K562 (cell line): ENCODE measurements around the gene SELENOM. TPM values are rescaled to one million over a fixed set of nuclear protein-coding genes. Genes with fewer than 3 reads are reported as not detected.

Experiments used
- ATAC-seq: fragments of 200-7000 bp; cut with Tn5 transposase; 3 replicates; pipeline ENCODE4 v1.9.1; 2020; ENCODE audit warnings: moderate library complexity
- BruUV-seq: library from RNA; stranded (reverse); fragments of 400-500 nt; replicated peaks from 2 replicates; lab custom pipeline; 2021; lab: Mats Ljungman, UMichigan
- CTCF ChIA-PET: fragments of 300-600 bp; formaldehyde crosslinking; extraction: SDS; loops from one replicate; lab custom pipeline; 2021; ENCODE audit warnings: low intra/inter-chr PET ratio; lab: Yijun Ruan, JAX
- POLR2A ChIA-PET: fragments of 300-600, 350-650 bp; sonication (Branson Sonifier 250); formaldehyde crosslinking; extraction: SDS; loops from one replicate; lab custom pipeline; 2021; ENCODE audit warnings: antibody characterized with exemption, inconsistent platforms; lab: Yijun Ruan, JAX
- DNase-seq, 4 experiments: peaks; one replicate each; pipeline versions ENCODE4 v3.0.0 to v3.0.0-alpha.2; 2011 to 2018; ENCODE audit warnings: low spot score in 3 of 4, mixed read lengths in 3 of 4; ENCODE audit errors: extremely low read depth in 1 of 4
- FAIRE-seq: peaks from 2 replicates; lab custom pipeline; 2011; peaks lifted over from hg19 to GRCh38; lab: Jason Lieb, UNC
- H2AFZ ChIP-seq: 2 replicates; pipeline ENCODE4 v1.6.0; 2011; ENCODE audit warnings: low read depth, low read length, control low read depth, inconsistent platforms
- H3K27ac ChIP-seq: fragments of 200-600 bp; 3 replicates; pipeline ENCODE4 v1.8.0; 2011; ENCODE audit warnings: low read depth, mild to moderate bottlenecking, control low read depth, inconsistent platforms, low read length, moderate library complexity, mixed read lengths; ENCODE audit errors: extremely low read depth
- H3K27me3 ChIP-seq, 2 experiments: fragments of 300-600 bp in 1 of 2; 2 replicates in 1 of 2; 3 replicates in 1 of 2; pipeline versions ENCODE4 v1.6.0 to v1.8.0; 2011; ENCODE audit warnings: inconsistent platforms in 2 of 2, low read length in 2 of 2, mild to moderate bottlenecking in 1 of 2, mixed read lengths in 1 of 2, moderate library complexity in 1 of 2; ENCODE audit not compliant: control insufficient read depth in 2 of 2, insufficient read depth in 2 of 2
- H3K36me3 ChIP-seq: fragments of 300-600 bp; 3 replicates; pipeline ENCODE4 v1.8.0; 2011; ENCODE audit warnings: mild to moderate bottlenecking, low read length, inconsistent platforms; ENCODE audit not compliant: control insufficient read depth, insufficient read depth
- H3K4me1 ChIP-seq, 2 experiments: fragments of 200-600 bp in 1 of 2; replicated peaks in 1 of 2; 2 replicates in 1 of 2; 3 replicates in 1 of 2; pipeline versions ENCODE4 v1.5.1 to v1.8.0; 2011; ENCODE audit warnings: inconsistent platforms in 2 of 2, low read length in 2 of 2, mild to moderate bottlenecking in 1 of 2, mixed read lengths in 1 of 2, moderate library complexity in 1 of 2; ENCODE audit not compliant: control insufficient read depth in 2 of 2, insufficient read depth in 2 of 2
- H3K4me2 ChIP-seq: 2 replicates; pipeline ENCODE4 v1.6.1; 2011; ENCODE audit warnings: low read length, control low read depth, inconsistent platforms, mixed read lengths; ENCODE audit not compliant: insufficient read depth
- H3K4me3 ChIP-seq: fragments of 200-600 bp; sonication (generic), shearing (Covaris generic); 2 replicates; pipeline ENCODE4 v1.5.1; 2016; ENCODE audit warnings: control low read depth, inconsistent platforms
- H3K79me2 ChIP-seq: fragments of 200-600 bp; 3 replicates; pipeline ENCODE4 v1.8.0; 2011; ENCODE audit warnings: low read length, inconsistent platforms; ENCODE audit not compliant: control insufficient read depth, insufficient read depth
- H3K9ac ChIP-seq, 2 experiments: 2 replicates each; pipeline versions ENCODE4 v1.6.0 to v1.6.1; 2011; ENCODE audit warnings: low read depth in 2 of 2, low read length in 2 of 2, control low read depth in 1 of 2, inconsistent platforms in 1 of 2, mild to moderate bottlenecking in 1 of 2, mixed read lengths in 1 of 2; ENCODE audit not compliant: insufficient read depth in 1 of 2
- H3K9me1 ChIP-seq: one replicate; pipeline ENCODE4 v1.6.0; 2011; ENCODE audit warnings: inconsistent platforms, mild to moderate bottlenecking, low read length, moderate library complexity; ENCODE audit not compliant: control insufficient read depth, insufficient read depth
- H3K9me3 ChIP-seq: replicated peaks from 2 replicates; pipeline ENCODE4 v1.5.1; 2011; ENCODE audit warnings: low read depth, low read length, inconsistent platforms; ENCODE audit not compliant: control insufficient read depth, insufficient read depth
- H4K20me1 ChIP-seq: replicated peaks from 2 replicates; pipeline ENCODE4 v1.6.1; 2011; ENCODE audit warnings: low read length, inconsistent platforms, mixed read lengths; ENCODE audit not compliant: control insufficient read depth, insufficient read depth
- BCOR ChIP-seq: fragments of 450-650 bp; IDR thresholded peaks from 2 replicates; pipeline ENCODE4 v1.6.1; 2016
- EP400 ChIP-seq: fragments of 450-650 bp; IDR thresholded peaks from 2 replicates; pipeline ENCODE4 v1.6.1; 2017; ENCODE audit warnings: antibody characterized with exemption, mild to moderate bottlenecking, moderate library complexity
- FOXK1 ChIP-seq: sonication (generic); formaldehyde crosslinking; IDR thresholded peaks from 2 replicates; pipeline ENCODE4 v1.8.0; 2022; ENCODE audit warnings: missing genetic modification reagents, mild to moderate bottlenecking, borderline replicate concordance
- GATAD2B ChIP-seq: fragments of 450-650 bp; IDR thresholded peaks from 2 replicates; pipeline ENCODE4 v1.6.1; 2017; ENCODE audit warnings: mild to moderate bottlenecking, borderline replicate concordance
- HIVEP1 ChIP-seq: fragments of 250-450 bp; sonication (Bioruptor Pico); IDR thresholded peaks from 2 replicates; pipeline ENCODE4 v1.4.0; 2020; ENCODE audit warnings: mild to moderate bottlenecking
- L3MBTL2 ChIP-seq: fragments of 450-650 bp; IDR thresholded peaks from 2 replicates; pipeline ENCODE4 v1.6.1; 2016; ENCODE audit warnings: mild to moderate bottlenecking, moderate library complexity
- MCM3 ChIP-seq: fragments of 450-650 bp; IDR thresholded peaks from 2 replicates; pipeline ENCODE4 v1.6.1; 2016
- MTA1 ChIP-seq: fragments of 450-650 bp; IDR thresholded peaks from 2 replicates; pipeline ENCODE4 v1.6.1; 2017; ENCODE audit warnings: borderline replicate concordance
- PCBP2 ChIP-seq: fragments of 200-400 bp; formaldehyde crosslinking; IDR thresholded peaks from 2 replicates; pipeline ENCODE4 v1.6.1; 2018; ENCODE audit warnings: low read length, low read depth, mild to moderate bottlenecking, moderate library complexity; ENCODE audit not compliant: poor library complexity, severe bottlenecking
- RBM14 ChIP-seq: fragments of 200-400 bp; formaldehyde crosslinking; IDR thresholded peaks from 2 replicates; pipeline ENCODE4 v1.6.1; 2018; ENCODE audit warnings: low read depth, mild to moderate bottlenecking, low read length, moderate library complexity, borderline replicate concordance; ENCODE audit not compliant: insufficient read depth
- SMC3 ChIP-seq: conservative IDR thresholded peaks from 2 replicates; pipeline ENCODE4 v1.6.1; 2011; ENCODE audit warnings: low read depth, low read length, improper control_type of control experiment; ENCODE audit not compliant: insufficient read depth
- STAT5A ChIP-seq: IDR thresholded peaks from 2 replicates; pipeline ENCODE4 v1.6.1; 2012; ENCODE audit warnings: low read length, inconsistent platforms, borderline replicate concordance
- TBL1XR1 ChIP-seq, 2 experiments: IDR thresholded peaks; 2 replicates each; pipeline ENCODE4 v1.6.1; 2012; ENCODE audit warnings: improper control_type of control experiment in 2 of 2, low read length in 2 of 2, mild to moderate bottlenecking in 1 of 2
- XRCC3 ChIP-seq: fragments of 450-650 bp; IDR thresholded peaks from 2 replicates; pipeline ENCODE4 v1.6.1; 2017; ENCODE audit warnings: mild to moderate bottlenecking, moderate library complexity
- ZBTB17 ChIP-seq: fragments of 450-650 bp; formaldehyde crosslinking; IDR thresholded peaks from 2 replicates; pipeline ENCODE4 v1.4.0; 2020; ENCODE audit warnings: mild to moderate bottlenecking
- ZNF239 ChIP-seq: fragments of 250-450 bp; sonication (Bioruptor Pico); IDR thresholded peaks from 2 replicates; pipeline ENCODE4 v1.4.0; 2020; ENCODE audit warnings: mild to moderate bottlenecking
- ZNF707 ChIP-seq: fragments of 250-450 bp; sonication (Bioruptor Pico); conservative IDR thresholded peaks from 2 replicates; pipeline ENCODE4 v1.8.0; 2022; ENCODE audit warnings: inconsistent platforms, mild to moderate bottlenecking, moderate library complexity
- WGBS: fragments of 100-300 bp; shearing (Covaris generic); methylation state at CpG from one replicate; pipeline ENCODE4 v1.1.6; 2016; ENCODE audit warnings: low coverage, mixed read lengths; ENCODE audit not compliant: insufficient coverage; ENCODE audit errors: missing lambda C conversion rate; 5-methylcytosine and 5-hydroxymethylcytosine counted together
- in situ Hi-C: fragments of 300-500 bp; cut with MboI; formaldehyde crosslinking; loops from 4 replicates; pipeline ENCODE4 v1.15.0; 2018; ENCODE audit warnings: inconsistent platforms, mixed read lengths
- intact Hi-C: fragments of 100-400 bp; cut with micrococcal nuclease; formaldehyde crosslinking; loops from 2 replicates; pipeline ENCODE4 v1.14.2; 2022
- polyA plus RNA-seq, 8 experiments: library from polyadenylated mRNA; depleted of rRNA in 4 of 8; stranded (reverse) in 5 of 8; unstranded in 3 of 8; fragments of >200 nt; fragmentation: Nextera tagmentation in 2 of 8; fragmentation: Illumina TruSeq in 1 of 8; extraction: Ambion mirVana in 2 of 8; extraction: Trizol in 1 of 8; gene quantifications; 2 replicates each; pipeline versions ENCODE4 v1.2.1 to v1.2.3, GENCODE V29; 2011 to 2014; ENCODE audit warnings: inconsistent platforms in 1 of 8, missing spikeins in 1 of 8
- total RNA-seq, 7 experiments: library from RNA; depleted of rRNA in 6 of 7; stranded (reverse); fragments of >200 nt in 6 of 7; fragmentation: Illumina TruSeq in 2 of 7; extraction: Trizol in 2 of 7; gene quantifications; 2 replicates each; pipeline versions ENCODE4 v1.2.1 to v1.2.3, GENCODE V29; 2011 to 2021; ENCODE audit warnings: low replicate concordance in 1 of 7
- TF ChIP-seq, protein P1 (sequence below): fragments of 250-450 bp; sonication (Bioruptor Pico); IDR thresholded peaks from 2 replicates; pipeline ENCODE4 v1.8.0; 2021; ENCODE audit warnings: borderline replicate concordance, mild to moderate bottlenecking, moderate library complexity; ENCODE audit not compliant: poor library complexity, severe bottlenecking
- TF ChIP-seq, protein P2 (sequence below): fragments of 200-400 bp; formaldehyde crosslinking; IDR thresholded peaks from 2 replicates; pipeline ENCODE4 v1.6.1; 2017; ENCODE audit warnings: mild to moderate bottlenecking, low read depth, low read length, moderate library complexity
- TF ChIP-seq, protein P3 (sequence below): fragments of 450-650 bp; IDR thresholded peaks from 2 replicates; pipeline ENCODE4 v1.6.1; 2018; ENCODE audit warnings: mild to moderate bottlenecking, low read depth; ENCODE audit not compliant: partially characterized antibody

SELENOM gene
- total and polyA plus RNA-seq, 9 of the 15 experiments (the other 6 are each of a cell fraction or from before 2014, with no cell fraction given), result 1.2 to 10.6 (median 3.7) TPM

DNA sequence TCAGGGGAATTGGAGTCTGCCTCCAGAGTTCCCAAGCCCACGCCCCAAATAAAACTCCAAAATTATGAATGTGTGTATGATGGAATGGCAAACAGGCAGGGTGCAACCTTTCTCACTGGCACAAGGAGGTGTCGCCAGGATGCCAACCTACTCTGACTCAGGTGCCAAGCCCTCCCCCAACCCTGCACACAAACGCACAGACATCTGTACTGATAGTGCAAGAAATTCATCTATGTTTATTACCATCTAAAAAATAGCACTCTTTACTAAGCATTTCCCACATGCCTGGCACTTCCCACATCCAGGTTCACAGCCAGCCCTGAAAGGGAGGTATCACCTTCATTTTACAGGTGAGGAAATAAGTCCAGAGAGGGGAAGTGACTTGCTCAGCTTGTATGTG, 31.7 kb upstream of the SELENOM start:
- in situ Hi-C loops, result no loop called here

More for the DNA sequence above, 31.7 kb upstream of the SELENOM start:
- Histone ChIP-seq H4K20me1 (no peaks in the 10 kb centered on the region), H3K79me2 (no peaks in the 10 kb centered on the region), H3K27me3 (no peaks in the 10 kb centered on the region; a peak in 1 of 5 replicates), H3K9me1 (no peaks in the 10 kb centered on the region), H3K27ac (no peak overlapping the region), H3K9me3 (no peaks in the 10 kb centered on the region), H3K36me3 (no peaks in the 10 kb centered on the region), H3K9ac (no peak overlapping the region), H3K4me3 (no peak overlapping the region), H3K4me2 (no peak overlapping the region), H2AFZ (no peak overlapping the region), H3K4me1 (peaks cover 0 to 13% of the 10 kb centered on the region in 2 experiments; a peak in 3 of 5 replicates)
- CTCF ChIA-PET, result no interaction called here
- POLR2A ChIA-PET, result no interaction called here
- TF ChIP-seq BCOR, result no peak
- no peak for TF ChIP-seq STAT5A
- TF ChIP-seq, protein P1, sequence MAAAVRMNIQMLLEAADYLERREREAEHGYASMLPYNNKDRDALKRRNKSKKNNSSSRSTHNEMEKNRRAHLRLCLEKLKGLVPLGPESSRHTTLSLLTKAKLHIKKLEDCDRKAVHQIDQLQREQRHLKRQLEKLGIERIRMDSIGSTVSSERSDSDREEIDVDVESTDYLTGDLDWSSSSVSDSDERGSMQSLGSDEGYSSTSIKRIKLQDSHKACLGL, result no peak
- TF ChIP-seq, protein P2, sequence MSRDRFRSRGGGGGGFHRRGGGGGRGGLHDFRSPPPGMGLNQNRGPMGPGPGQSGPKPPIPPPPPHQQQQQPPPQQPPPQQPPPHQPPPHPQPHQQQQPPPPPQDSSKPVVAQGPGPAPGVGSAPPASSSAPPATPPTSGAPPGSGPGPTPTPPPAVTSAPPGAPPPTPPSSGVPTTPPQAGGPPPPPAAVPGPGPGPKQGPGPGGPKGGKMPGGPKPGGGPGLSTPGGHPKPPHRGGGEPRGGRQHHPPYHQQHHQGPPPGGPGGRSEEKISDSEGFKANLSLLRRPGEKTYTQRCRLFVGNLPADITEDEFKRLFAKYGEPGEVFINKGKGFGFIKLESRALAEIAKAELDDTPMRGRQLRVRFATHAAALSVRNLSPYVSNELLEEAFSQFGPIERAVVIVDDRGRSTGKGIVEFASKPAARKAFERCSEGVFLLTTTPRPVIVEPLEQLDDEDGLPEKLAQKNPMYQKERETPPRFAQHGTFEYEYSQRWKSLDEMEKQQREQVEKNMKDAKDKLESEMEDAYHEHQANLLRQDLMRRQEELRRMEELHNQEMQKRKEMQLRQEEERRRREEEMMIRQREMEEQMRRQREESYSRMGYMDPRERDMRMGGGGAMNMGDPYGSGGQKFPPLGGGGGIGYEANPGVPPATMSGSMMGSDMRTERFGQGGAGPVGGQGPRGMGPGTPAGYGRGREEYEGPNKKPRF, result no peak
- TF ChIP-seq FOXK1, result no peak
- TF ChIP-seq RBM14, result no peak
- TF ChIP-seq ZNF707 (CRISPR knock-in tag), result no peak
- no peak for TF ChIP-seq HIVEP1 (CRISPR knock-in tag)
- TF ChIP-seq XRCC3, result no peak
- TF ChIP-seq PCBP2, result no peak
- TF ChIP-seq GATAD2B, result no peak
- TF ChIP-seq ZNF239 (CRISPR knock-in tag), result no peak
- TF ChIP-seq SMC3, result no peak
- TF ChIP-seq L3MBTL2, result no peak
- TF ChIP-seq MCM3, result no peak
- no peak for TF ChIP-seq MTA1
- TF ChIP-seq ZBTB17 (CRISPR knock-in tag), result no peak
- TF ChIP-seq EP400, result no peak
- no peak for TF ChIP-seq TBL1XR1 (IDR thresholded peaks at IDR 0.05; ENCODE audit: low read length in 2 of 2)
- TF ChIP-seq, protein P3, sequence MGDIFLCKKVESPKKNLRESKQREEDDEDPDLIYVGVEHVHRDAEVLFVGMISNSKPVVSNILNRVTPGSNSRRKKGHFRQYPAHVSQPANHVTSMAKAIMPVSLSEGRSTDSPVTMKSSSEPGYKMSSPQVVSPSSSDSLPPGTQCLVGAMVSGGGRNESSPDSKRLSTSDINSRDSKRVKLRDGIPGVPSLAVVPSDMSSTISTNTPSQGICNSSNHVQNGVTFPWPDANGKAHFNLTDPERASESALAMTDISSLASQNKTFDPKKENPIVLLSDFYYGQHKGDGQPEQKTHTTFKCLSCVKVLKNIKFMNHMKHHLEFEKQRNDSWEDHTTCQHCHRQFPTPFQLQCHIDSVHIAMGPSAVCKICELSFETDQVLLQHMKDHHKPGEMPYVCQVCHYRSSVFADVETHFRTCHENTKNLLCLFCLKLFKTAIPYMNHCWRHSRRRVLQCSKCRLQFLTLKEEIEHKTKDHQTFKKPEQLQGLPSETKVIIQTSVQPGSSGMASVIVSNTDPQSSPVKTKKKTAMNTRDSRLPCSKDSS, result no peak
- BruUV-seq, result no TSS peak
- intact Hi-C loops, result no loop called here
- 14% methylated on average over 3 of the region's 3 CpGs for WGBS
- DNase-seq (no peak), FAIRE-seq (no peak), ATAC-seq (no peak)
